ENCODE results near the gene RAPGEF2. TPM values are rescaled to one million over a fixed set of nuclear protein-coding genes. Genes with fewer than 3 reads are reported as not detected.

Gene RAPGEF2
- total and polyA plus RNA-seq, 2 donors (not counting 3 experiments of a cell fraction or from before 2014, with no cell fraction given) = 28.7 to 55.2 TPM

- Histone ChIP-seq H3K9ac (replicated peaks; ENCODE audit: extremely low read depth, insufficient read depth, low read length) (no peak overlapping the region), H3K4me2 (ENCODE audit: insufficient read depth, low read length) (no peak overlapping the region), H2AFZ (ENCODE audit: low read depth, low read length) (no peak overlapping the region), H3K27me3 (ENCODE audit: control insufficient read depth in 2 of 2, insufficient read depth in 2 of 2, low read length in 2 of 2) (no peaks in the 10 kb centered on the region), H3K9me1 (replicated peaks; ENCODE audit: control insufficient read depth, extremely low read depth, insufficient read depth, low read length) (no peaks in the 10 kb centered on the region), H3K9me3 (replicated peaks; ENCODE audit: control insufficient read depth, insufficient read depth, low read length) (no peaks in the 10 kb centered on the region), H3K79me2 (ENCODE audit: control insufficient read depth, insufficient read depth, low read length) (peaks cover 3% of the 10 kb centered on the region), H3K4me3 (replicated peaks in 1 of 3; ENCODE audit: insufficient read depth in 1 of 3, low read depth in 1 of 3, low read length in 3 of 3) (no peak overlapping the region), H4K20me1 (replicated peaks; ENCODE audit: control insufficient read depth, extremely low read depth, insufficient read depth, low read length) (no peaks in the 10 kb centered on the region), H3K27ac (ENCODE audit: insufficient read depth, low read depth, low read length) (no peak overlapping the region), H3K4me1 (ENCODE audit: control insufficient read depth, extremely low read depth, insufficient read depth, low read length) (peaks cover 11% of the 10 kb centered on the region), H3K36me3 (ENCODE audit: control insufficient read depth in 2 of 2, extremely low read depth in 1 of 2, insufficient read depth in 2 of 2, low read length in 2 of 2) (no peaks in the 10 kb centered on the region)
- ChIA-PET POLR2A (no interaction called here), CTCF (interaction anchor here (0.6 to 1.1 kb wide), 2 partner anchors 19 to 611 kb away, joined by 3 to 4 read pairs; no protein-coding TSS in a partner anchor)
- no peak for FAIRE-seq
- BruUV-seq (replicated peaks) = no TSS peak
- dilution Hi-C loops (cut with MboI; ENCODE audit: extremely low pct_ligation_motif_present, low sequenced_read_pairs) (no loop called here), intact Hi-C loops (cut with micrococcal nuclease) (no loop called here)
- DNase-seq (ENCODE audit: low read depth, low spot score) = no peak
- TF ChIP-seq CTCF (IDR thresholded peaks at IDR 0.05; ENCODE audit: extremely low read depth in 1 of 2, insufficient read depth in 1 of 2, low read depth in 1 of 2, low read length in 2 of 2) = no peak
- no peak for TF ChIP-seq MYC (IDR thresholded peaks at IDR 0.05; ENCODE audit: low read depth, low read length)
- TF ChIP-seq JUN (IDR thresholded peaks at IDR 0.05; ENCODE audit: borderline replicate concordance, insufficient read depth, insufficient read length, low read depth) = no peak
- no peak for TF ChIP-seq EZH2 (IDR thresholded peaks at IDR 0.05; ENCODE audit: borderline replicate concordance, low read depth, low read length, severe bottlenecking)
- no peak for TF ChIP-seq MAX (IDR thresholded peaks at IDR 0.05; ENCODE audit: insufficient read depth, insufficient read length)
- TF ChIP-seq POLR2AphosphoS5 (IDR thresholded peaks at IDR 0.05; ENCODE audit: insufficient read depth, low read depth, low read length) = no peak
- no peak for TF ChIP-seq GATA2 (IDR thresholded peaks at IDR 0.05; ENCODE audit: insufficient read depth, insufficient read length, low read depth, low read length)
- no peak for TF ChIP-seq POLR2A (IDR thresholded peaks at IDR 0.05; ENCODE audit: low read depth, low read length)
- no peak for TF ChIP-seq FOS (IDR thresholded peaks at IDR 0.05; ENCODE audit: borderline replicate concordance, insufficient read depth, low read length)
These were observed 137.2 kb downstream of the RAPGEF2 start for GRCh38 chr4:159240046-159240445.
